ENCODE results near the gene MYH14. TPM values are rescaled to one million over a fixed set of nuclear protein-coding genes. Genes with fewer than 3 reads are reported as not detected.
A peak's percentile ranks its signal among the peaks of the same experiment; 100 is the strongest.

MYH14 gene
- total RNA-seq, 1 experiment from 2014 or later = 0.84 TPM

GRCh38 chr19:50167314-50167721, 36.1 kb upstream of the MYH14 start:
- intact Hi-C loops (cut with micrococcal nuclease; ENCODE audit: unreplicated experiment) = no loop called here
- peak; percentile 58 for DNase-seq (ENCODE audit: low spot score)

DNA sequence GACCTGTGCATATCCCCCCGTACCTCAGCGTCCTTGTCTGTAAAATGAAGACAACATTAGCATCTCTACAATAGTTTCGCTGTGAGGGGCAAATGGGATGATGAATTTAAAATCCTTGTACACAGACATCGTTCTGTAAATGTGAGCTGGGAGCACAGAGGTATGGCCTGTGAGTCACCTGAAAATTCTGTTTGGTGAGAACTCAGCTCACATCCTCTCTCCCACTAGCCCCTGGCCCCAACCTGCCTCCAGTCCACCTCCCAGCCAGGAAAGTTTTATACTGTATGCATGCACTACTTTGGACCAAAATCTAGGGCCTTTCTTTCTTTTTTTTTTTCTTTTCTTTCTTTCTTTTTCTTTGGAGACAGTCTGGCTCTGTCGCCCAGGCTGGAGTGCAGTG, 31.7 kb upstream of the MYH14 start:
- intact Hi-C loops (cut with micrococcal nuclease; ENCODE audit: unreplicated experiment) = no loop called here
- Histone ChIP-seq H3K27ac (ENCODE audit: low read depth, low read length, poor library complexity, severe bottlenecking) (no peak overlapping the region), H3K36me3 (ENCODE audit: insufficient read depth, low read length, poor library complexity, severe bottlenecking) (no peaks in the 10 kb centered on the region), H3K4me3 (ENCODE audit: low read depth, low read length, poor library complexity, severe bottlenecking) (no peak overlapping the region), H3K9me3 (ENCODE audit: low read depth, low read length, poor library complexity, severe bottlenecking) (no peaks in the 10 kb centered on the region), H3K4me1 (ENCODE audit: insufficient read depth, low read length, poor library complexity, severe bottlenecking) (peaks cover 3% of the 10 kb centered on the region), H3K27me3 (replicated peaks; ENCODE audit: insufficient read depth, low read depth, low read length, poor library complexity) (no peaks in the 10 kb centered on the region)
- no peak for DNase-seq (ENCODE audit: low spot score)
- BruUV-seq (replicated peaks) = no TSS peak
- ChIA-PET POLR2A (ENCODE audit: low non-redundant PET) (no interaction called here), CTCF (interaction anchor here (0.6 kb wide), 1 partner anchor 87 kb away, joined by 3 read pairs; no protein-coding TSS in a partner anchor)
- TF ChIP-seq EZH2 (IDR thresholded peaks at IDR 0.05; ENCODE audit: borderline replicate concordance, low read depth, low read length, poor library complexity, severe bottlenecking) = no peak
- TF ChIP-seq, protein P1, sequence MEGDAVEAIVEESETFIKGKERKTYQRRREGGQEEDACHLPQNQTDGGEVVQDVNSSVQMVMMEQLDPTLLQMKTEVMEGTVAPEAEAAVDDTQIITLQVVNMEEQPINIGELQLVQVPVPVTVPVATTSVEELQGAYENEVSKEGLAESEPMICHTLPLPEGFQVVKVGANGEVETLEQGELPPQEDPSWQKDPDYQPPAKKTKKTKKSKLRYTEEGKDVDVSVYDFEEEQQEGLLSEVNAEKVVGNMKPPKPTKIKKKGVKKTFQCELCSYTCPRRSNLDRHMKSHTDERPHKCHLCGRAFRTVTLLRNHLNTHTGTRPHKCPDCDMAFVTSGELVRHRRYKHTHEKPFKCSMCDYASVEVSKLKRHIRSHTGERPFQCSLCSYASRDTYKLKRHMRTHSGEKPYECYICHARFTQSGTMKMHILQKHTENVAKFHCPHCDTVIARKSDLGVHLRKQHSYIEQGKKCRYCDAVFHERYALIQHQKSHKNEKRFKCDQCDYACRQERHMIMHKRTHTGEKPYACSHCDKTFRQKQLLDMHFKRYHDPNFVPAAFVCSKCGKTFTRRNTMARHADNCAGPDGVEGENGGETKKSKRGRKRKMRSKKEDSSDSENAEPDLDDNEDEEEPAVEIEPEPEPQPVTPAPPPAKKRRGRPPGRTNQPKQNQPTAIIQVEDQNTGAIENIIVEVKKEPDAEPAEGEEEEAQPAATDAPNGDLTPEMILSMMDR (conservative IDR thresholded peaks at IDR 0.05; ENCODE audit: low read depth, low read length) = no peak

More at GRCh38 chr19:50167314-50167721, 36.1 kb upstream of the MYH14 start:
- Histone ChIP-seq H3K27me3 (replicated peaks; ENCODE audit: insufficient read depth, low read depth, low read length, poor library complexity) (no peaks in the 10 kb centered on the region), H3K4me3 (ENCODE audit: low read depth, low read length, poor library complexity, severe bottlenecking) (no peak overlapping the region), H3K36me3 (ENCODE audit: insufficient read depth, low read length, poor library complexity, severe bottlenecking) (no peaks in the 10 kb centered on the region), H3K27ac (ENCODE audit: low read depth, low read length, poor library complexity, severe bottlenecking) (no peak overlapping the region), H3K4me1 (ENCODE audit: insufficient read depth, low read length, poor library complexity, severe bottlenecking) (peaks cover 3% of the 10 kb centered on the region), H3K9me3 (ENCODE audit: low read depth, low read length, poor library complexity, severe bottlenecking) (no peaks in the 10 kb centered on the region)
- BruUV-seq (replicated peaks) = no TSS peak
- ChIA-PET POLR2A (ENCODE audit: low non-redundant PET) (no interaction called here), CTCF (no interaction called here)
- TF ChIP-seq EZH2 (IDR thresholded peaks at IDR 0.05; ENCODE audit: borderline replicate concordance, low read depth, low read length, poor library complexity, severe bottlenecking) = no peak
- TF ChIP-seq, protein P1 (conservative IDR thresholded peaks at IDR 0.05; ENCODE audit: low read depth, low read length) = no peak

DNA sequence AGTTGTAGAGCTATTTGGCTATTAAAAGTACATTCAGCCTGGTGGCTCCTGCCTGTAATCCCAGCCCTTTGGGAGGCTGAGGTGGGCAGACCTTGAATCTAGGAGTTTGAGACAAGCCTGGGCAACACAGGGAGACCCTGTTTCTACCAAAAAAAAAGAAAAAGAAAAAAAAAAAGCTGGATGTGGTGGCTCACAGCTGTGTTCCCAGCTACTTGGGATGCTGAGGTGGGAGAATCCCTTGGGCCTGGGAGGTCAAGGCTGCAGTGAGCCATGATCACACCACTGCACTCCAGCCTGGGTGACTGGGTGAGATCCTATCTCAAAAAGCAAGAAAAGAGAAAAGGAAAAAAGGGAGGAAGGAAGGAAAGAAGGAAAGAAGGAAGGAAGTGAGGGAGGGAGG, 30.7 kb upstream of the MYH14 start:
- no peaks in the 10 kb centered on the region for H3K9me3 ChIP-seq (ENCODE audit: low read depth, low read length, poor library complexity, severe bottlenecking)
- H3K4me3 ChIP-seq (ENCODE audit: low read depth, low read length, poor library complexity, severe bottlenecking) = no peak overlapping the region
- H3K4me1 ChIP-seq (ENCODE audit: insufficient read depth, low read length, poor library complexity, severe bottlenecking) = no peaks in the 10 kb centered on the region
- H3K27ac ChIP-seq (ENCODE audit: low read depth, low read length, poor library complexity, severe bottlenecking) = no peak overlapping the region
- DNase-seq (ENCODE audit: low spot score) = no peak
- BruUV-seq (replicated peaks) = no TSS peak
- intact Hi-C loops (cut with micrococcal nuclease; ENCODE audit: unreplicated experiment) = no loop called here
- CTCF ChIA-PET = no interaction called here
- H3K36me3 ChIP-seq (ENCODE audit: insufficient read depth, low read length, poor library complexity, severe bottlenecking) = no peaks in the 10 kb centered on the region
- POLR2A ChIA-PET (ENCODE audit: low non-redundant PET) = no interaction called here
- no peaks in the 10 kb centered on the region for H3K27me3 ChIP-seq (replicated peaks; ENCODE audit: insufficient read depth, low read depth, low read length, poor library complexity)
- TF ChIP-seq, protein P1 (conservative IDR thresholded peaks at IDR 0.05; ENCODE audit: low read depth, low read length) = no peak
- TF ChIP-seq EZH2 (IDR thresholded peaks at IDR 0.05; ENCODE audit: borderline replicate concordance, low read depth, low read length, poor library complexity, severe bottlenecking) = no peak

Data from A673 (cell line).